DND-41 (cell line): Measurements from ENCODE around the gene WDR5.

Experiments
- EZH2 ChIP-seq: IDR thresholded peaks from 3 replicates; pipeline ENCODE4 v1.6.1; 2012; ENCODE audit warnings: borderline replicate concordance, low read depth, mild to moderate bottlenecking, moderate library complexity, low read length, inconsistent platforms; ENCODE audit not compliant: severe bottlenecking
- TF ChIP-seq, protein P1 (sequence below): IDR thresholded peaks from 2 replicates; pipeline ENCODE4 v1.5.1; 2012; ENCODE audit warnings: borderline replicate concordance, low read length, moderate library complexity, mild to moderate bottlenecking; ENCODE audit not compliant: poor library complexity, severe bottlenecking; ENCODE audit errors: extremely low read depth

DNA sequence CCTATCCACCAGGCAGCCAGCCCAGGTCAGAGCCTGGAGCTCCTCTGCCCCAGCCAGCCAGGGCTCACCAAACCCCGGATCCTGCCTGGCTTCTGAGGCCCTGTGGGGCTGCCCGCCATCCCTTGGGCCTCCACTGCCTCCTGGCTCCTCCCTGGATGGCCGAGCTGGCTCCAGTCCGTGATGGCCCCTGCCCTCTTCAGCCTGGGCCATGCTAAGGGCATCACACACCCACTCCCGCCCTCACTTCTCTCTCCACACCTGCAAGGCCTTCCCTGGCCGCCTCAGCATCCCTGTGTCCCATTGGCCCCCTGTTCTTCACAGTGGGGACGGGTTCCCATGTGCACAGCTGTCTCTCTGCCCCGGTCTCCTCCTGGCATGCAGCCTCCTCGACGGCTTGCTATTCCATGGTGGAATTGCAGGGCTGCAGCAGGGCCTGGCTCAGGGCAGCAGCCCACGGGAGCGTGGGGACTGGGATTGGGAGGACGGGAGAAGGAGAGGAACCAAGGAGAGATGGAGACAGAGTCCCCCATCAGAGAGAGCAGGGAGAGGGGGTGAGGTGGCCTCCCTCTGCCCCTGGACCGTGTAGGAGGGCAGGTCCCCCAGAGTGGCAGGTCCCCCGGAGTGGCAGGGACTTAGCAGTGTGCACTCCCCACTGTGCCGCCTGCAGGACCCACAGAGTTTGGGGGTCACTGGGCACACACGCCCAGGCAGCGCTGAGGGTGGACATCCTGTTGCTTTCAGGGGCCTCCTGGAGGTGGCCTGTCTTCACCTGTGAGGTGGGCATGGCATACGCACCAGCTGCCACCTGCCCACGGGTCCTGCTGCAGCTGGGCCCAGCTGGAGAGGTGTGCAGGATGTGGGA lies 45.1 kb downstream of the WDR5 start:
- TF ChIP-seq, protein P1, sequence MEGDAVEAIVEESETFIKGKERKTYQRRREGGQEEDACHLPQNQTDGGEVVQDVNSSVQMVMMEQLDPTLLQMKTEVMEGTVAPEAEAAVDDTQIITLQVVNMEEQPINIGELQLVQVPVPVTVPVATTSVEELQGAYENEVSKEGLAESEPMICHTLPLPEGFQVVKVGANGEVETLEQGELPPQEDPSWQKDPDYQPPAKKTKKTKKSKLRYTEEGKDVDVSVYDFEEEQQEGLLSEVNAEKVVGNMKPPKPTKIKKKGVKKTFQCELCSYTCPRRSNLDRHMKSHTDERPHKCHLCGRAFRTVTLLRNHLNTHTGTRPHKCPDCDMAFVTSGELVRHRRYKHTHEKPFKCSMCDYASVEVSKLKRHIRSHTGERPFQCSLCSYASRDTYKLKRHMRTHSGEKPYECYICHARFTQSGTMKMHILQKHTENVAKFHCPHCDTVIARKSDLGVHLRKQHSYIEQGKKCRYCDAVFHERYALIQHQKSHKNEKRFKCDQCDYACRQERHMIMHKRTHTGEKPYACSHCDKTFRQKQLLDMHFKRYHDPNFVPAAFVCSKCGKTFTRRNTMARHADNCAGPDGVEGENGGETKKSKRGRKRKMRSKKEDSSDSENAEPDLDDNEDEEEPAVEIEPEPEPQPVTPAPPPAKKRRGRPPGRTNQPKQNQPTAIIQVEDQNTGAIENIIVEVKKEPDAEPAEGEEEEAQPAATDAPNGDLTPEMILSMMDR: no peak
- TF ChIP-seq EZH2: no peak
